Stimulated activated naive B cell treated with anti-CD40 and anti-IgM and Interleukin-4, amounts not matched to agents 10 μg/mL and 1 μg/mL and 100 μg/mL, for 72 hours (primary cell): Measurements from ENCODE around the gene ATP9B.

ENCODE experiments used
- ATAC-seq, 2 donors: fragments of 150-1000 bp; cut with Tn5 transposase; replicated peaks; 2 replicates each; pipeline ENCODE4 v1.10.0; 2021; ENCODE audit warnings: moderate library complexity in 1 of 2
- DNase-seq: peaks from one replicate; pipeline ENCODE4 v3.0.0; 2021
- H3K27ac Mint-ChIP-seq: one replicate; pipeline ENCODE4 v1.8.0; 2022; ENCODE audit warnings: mild to moderate bottlenecking, mixed read lengths
- H3K27me3 Mint-ChIP-seq, 2 donors: one replicate each; pipeline ENCODE4 v1.8.0; 2022; ENCODE audit warnings: mixed read lengths in 2 of 2
- H3K36me3 Mint-ChIP-seq, 2 donors: one replicate each; pipeline ENCODE4 v1.8.0; 2022; ENCODE audit warnings: mixed read lengths in 2 of 2, mild to moderate bottlenecking in 1 of 2
- H3K4me1 Mint-ChIP-seq, 2 donors: one replicate each; pipeline ENCODE4 v1.8.0; 2022; ENCODE audit warnings: mixed read lengths in 2 of 2, mild to moderate bottlenecking in 1 of 2
- H3K4me3 Mint-ChIP-seq, 2 donors: one replicate each; pipeline ENCODE4 v1.8.0; 2022; ENCODE audit warnings: mild to moderate bottlenecking in 2 of 2, mixed read lengths in 2 of 2, moderate library complexity in 1 of 2
- H3K9me3 Mint-ChIP-seq, 2 donors: one replicate each; pipeline ENCODE4 v1.8.0; 2022; ENCODE audit warnings: mixed read lengths in 2 of 2, mild to moderate bottlenecking in 1 of 2

Gene ATP9B

GRCh38 chr18:79343567-79344207 is 274.5 kb downstream of the ATP9B start:
- H3K4me3 Mint-ChIP-seq = no peak overlapping the region
- peaks cover 7 to 8% of the 10 kb centered on the region in 2 donors for H3K9me3 Mint-ChIP-seq
- H3K4me1 Mint-ChIP-seq = no peaks in the 10 kb centered on the region
- H3K27me3 Mint-ChIP-seq = no peaks in the 10 kb centered on the region
- H3K27ac Mint-ChIP-seq = no peak overlapping the region
- H3K36me3 Mint-ChIP-seq = peaks cover 55 to 68% of the 10 kb centered on the region in 2 donors
- DNase-seq (no peak), ATAC-seq (no peak)

GRCh38 chr18:79344208-79344581 is 275.0 kb downstream of the ATP9B start:
- Mint-ChIP-seq H3K9me3 (peaks cover 2 to 3% of the 10 kb centered on the region in 2 donors), H3K4me1 (no peaks in the 10 kb centered on the region), H3K4me3 (no peak overlapping the region), H3K27ac (no peak overlapping the region), H3K36me3 (peaks cover 50 to 67% of the 10 kb centered on the region in 2 donors), H3K27me3 (no peaks in the 10 kb centered on the region)
- no peak for ATAC-seq
- DNase-seq = no peak

- H3K36me3 Mint-ChIP-seq = peaks cover 57 to 72% of the 10 kb centered on the region in 2 donors
- H3K27ac Mint-ChIP-seq = no peak overlapping the region
- H3K27me3 Mint-ChIP-seq = no peaks in the 10 kb centered on the region
- H3K9me3 Mint-ChIP-seq = no peaks in the 10 kb centered on the region
- H3K4me3 Mint-ChIP-seq = no peak overlapping the region
- H3K4me1 Mint-ChIP-seq = no peaks in the 10 kb centered on the region
- DNase-seq = no peak
- no peak for ATAC-seq
These were observed 276.2 kb downstream of the ATP9B start for GRCh38 chr18:79345366-79345765.

GRCh38 chr18:79345981-79346380 is 276.8 kb downstream of the ATP9B start:
- DNase-seq = no peak
- no peak for ATAC-seq
- Mint-ChIP-seq H3K4me1 (no peaks in the 10 kb centered on the region), H3K27me3 (no peaks in the 10 kb centered on the region), H3K27ac (no peak overlapping the region), H3K9me3 (no peaks in the 10 kb centered on the region), H3K36me3 (peaks cover 60 to 74% of the 10 kb centered on the region in 2 donors), H3K4me3 (no peak overlapping the region)

- Mint-ChIP-seq H3K4me1 (no peaks in the 10 kb centered on the region), H3K27me3 (no peaks in the 10 kb centered on the region), H3K4me3 (no peak overlapping the region), H3K36me3 (peaks cover 66 to 78% of the 10 kb centered on the region in 2 donors), H3K9me3 (no peaks in the 10 kb centered on the region), H3K27ac (no peak overlapping the region)
- DNase-seq (no peak), ATAC-seq (no peak)
These were observed 278.9 kb downstream of the ATP9B start for GRCh38 chr18:79348066-79348465.

GRCh38 chr18:79352432-79352831 is 283.2 kb downstream of the ATP9B start:
- Mint-ChIP-seq H3K36me3 (peaks cover 39 to 50% of the 10 kb centered on the region in 2 donors), H3K4me1 (no peaks in the 10 kb centered on the region), H3K9me3 (no peaks in the 10 kb centered on the region), H3K27me3 (no peaks in the 10 kb centered on the region), H3K27ac (no peak overlapping the region), H3K4me3 (no peak overlapping the region)
- ATAC-seq = no peak
- no peak for DNase-seq

- no peaks in the 10 kb centered on the region for H3K4me1 Mint-ChIP-seq
- no peak overlapping the region for H3K27ac Mint-ChIP-seq
- H3K36me3 Mint-ChIP-seq = peaks cover 34 to 43% of the 10 kb centered on the region in 2 donors
- no peaks in the 10 kb centered on the region for H3K27me3 Mint-ChIP-seq
- no peaks in the 10 kb centered on the region for H3K9me3 Mint-ChIP-seq
- H3K4me3 Mint-ChIP-seq = no peak overlapping the region
- no peak for DNase-seq
- no peak for ATAC-seq
These were observed 284.1 kb downstream of the ATP9B start for GRCh38 chr18:79353267-79353666.

GRCh38 chr18:79354350-79354749 is 285.2 kb downstream of the ATP9B start:
- Mint-ChIP-seq H3K27me3 (no peaks in the 10 kb centered on the region), H3K4me3 (no peak overlapping the region), H3K4me1 (no peaks in the 10 kb centered on the region), H3K27ac (no peak overlapping the region), H3K9me3 (no peaks in the 10 kb centered on the region), H3K36me3 (peaks cover 29 to 42% of the 10 kb centered on the region in 2 donors)
- no peak for DNase-seq
- no peak for ATAC-seq

GRCh38 chr18:79355433-79356335 is 286.5 kb downstream of the ATP9B start:
- peak in 1 of 2 donors; percentile 45 for ATAC-seq
- DNase-seq = no peak
- H3K27ac Mint-ChIP-seq = peak overlapping the region; percentile 10
- no peaks in the 10 kb centered on the region for H3K27me3 Mint-ChIP-seq
- H3K9me3 Mint-ChIP-seq = no peaks in the 10 kb centered on the region
- no peak overlapping the region for H3K4me3 Mint-ChIP-seq
- no peaks in the 10 kb centered on the region for H3K4me1 Mint-ChIP-seq
- peaks cover 21 to 40% of the 10 kb centered on the region in 2 donors for H3K36me3 Mint-ChIP-seq

- Mint-ChIP-seq H3K27ac (peak overlapping the region; percentile 11), H3K4me1 (no peaks in the 10 kb centered on the region)
These were observed 287.2 kb downstream of the ATP9B start for GRCh38 chr18:79356435-79356834.

GRCh38 chr18:79360933-79361332 is 291.7 kb downstream of the ATP9B start:
- Mint-ChIP-seq H3K27me3 (no peaks in the 10 kb centered on the region), H3K27ac (no peak overlapping the region), H3K4me1 (no peaks in the 10 kb centered on the region), H3K36me3 (peaks cover 23 to 51% of the 10 kb centered on the region in 2 donors), H3K9me3 (peaks cover 0 to 3% of the 10 kb centered on the region in 2 donors), H3K4me3 (no peak overlapping the region)
- ATAC-seq = no peak
- DNase-seq = no peak

More at GRCh38 chr18:79356435-79356834, 287.2 kb downstream of the ATP9B start:
- no peak for DNase-seq
- peak; percentile 36 to 77 for ATAC-seq
- Mint-ChIP-seq H3K36me3 (peaks cover 21 to 41% of the 10 kb centered on the region in 2 donors), H3K27me3 (no peaks in the 10 kb centered on the region), H3K9me3 (no peaks in the 10 kb centered on the region), H3K4me3 (no peak overlapping the region)

- DNase-seq (no peak), ATAC-seq (no peak)
- Mint-ChIP-seq H3K4me3 (no peak overlapping the region), H3K9me3 (peaks cover 0 to 3% of the 10 kb centered on the region in 2 donors), H3K36me3 (peaks cover 25 to 59% of the 10 kb centered on the region in 2 donors), H3K27me3 (no peaks in the 10 kb centered on the region), H3K27ac (no peak overlapping the region), H3K4me1 (no peaks in the 10 kb centered on the region)
These were observed 292.8 kb downstream of the ATP9B start for GRCh38 chr18:79361766-79362522.

- Mint-ChIP-seq H3K9me3 (peaks cover 0 to 3% of the 10 kb centered on the region in 2 donors), H3K4me3 (no peak overlapping the region), H3K4me1 (peaks cover 6 to 17% of the 10 kb centered on the region in 2 donors), H3K36me3 (peaks cover 29 to 60% of the 10 kb centered on the region in 2 donors), H3K27ac (no peak overlapping the region), H3K27me3 (no peaks in the 10 kb centered on the region)
- DNase-seq = no peak
- ATAC-seq = no peak
These were observed 296.5 kb downstream of the ATP9B start for GRCh38 chr18:79365701-79366100.
